Upper lobe of left lung (tissue), 4 donors: ENCODE measurements around the gene UGT1A10.

Source experiments
- POLR2A ChIP-seq, 4 donors: fragments of 450-650 bp; IDR thresholded peaks; one replicate each; pipeline ENCODE4 v1.5.1; 2016 to 2017; ENCODE audit warnings: antibody characterized with exemption in 4 of 4, mild to moderate bottlenecking in 2 of 4
- TF ChIP-seq, protein P1 (sequence below), 6 experiments: fragments of 450-650 bp in 4 of 6; fragments of 200-600 bp in 2 of 6; sonication (generic) in 2 of 6; IDR thresholded peaks; one replicate each; pipeline ENCODE4 v1.5.1; 2016 to 2019; ENCODE audit warnings: antibody characterized with exemption in 6 of 6

DNA sequence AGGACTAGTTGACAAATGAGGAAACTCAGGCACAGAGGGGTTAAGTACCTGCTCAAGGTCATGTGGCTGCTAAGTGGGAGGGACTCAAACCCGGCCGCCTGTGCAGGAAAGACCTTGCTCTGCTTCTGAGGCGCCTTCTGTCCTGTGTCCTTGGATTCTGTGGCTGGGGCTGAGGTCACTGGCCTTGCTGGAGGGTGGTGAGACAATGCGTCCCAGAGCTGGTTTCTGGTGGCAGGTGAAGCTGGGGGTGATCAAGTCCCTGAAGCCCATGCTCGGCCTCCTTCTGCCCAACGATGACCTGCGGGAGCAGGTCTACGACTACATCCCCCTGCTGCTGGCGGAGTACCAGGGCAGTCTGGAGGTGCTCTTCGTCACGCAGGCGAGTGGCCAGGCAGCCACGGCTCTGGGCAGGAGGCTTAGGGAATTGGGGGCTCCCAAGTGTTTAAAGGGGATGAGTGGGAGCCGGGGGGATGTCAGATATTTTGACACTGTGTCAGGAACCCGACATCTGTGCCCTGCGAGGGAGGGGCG lies 157.9 kb downstream of the UGT1A10 start:
- TF ChIP-seq, protein P1, sequence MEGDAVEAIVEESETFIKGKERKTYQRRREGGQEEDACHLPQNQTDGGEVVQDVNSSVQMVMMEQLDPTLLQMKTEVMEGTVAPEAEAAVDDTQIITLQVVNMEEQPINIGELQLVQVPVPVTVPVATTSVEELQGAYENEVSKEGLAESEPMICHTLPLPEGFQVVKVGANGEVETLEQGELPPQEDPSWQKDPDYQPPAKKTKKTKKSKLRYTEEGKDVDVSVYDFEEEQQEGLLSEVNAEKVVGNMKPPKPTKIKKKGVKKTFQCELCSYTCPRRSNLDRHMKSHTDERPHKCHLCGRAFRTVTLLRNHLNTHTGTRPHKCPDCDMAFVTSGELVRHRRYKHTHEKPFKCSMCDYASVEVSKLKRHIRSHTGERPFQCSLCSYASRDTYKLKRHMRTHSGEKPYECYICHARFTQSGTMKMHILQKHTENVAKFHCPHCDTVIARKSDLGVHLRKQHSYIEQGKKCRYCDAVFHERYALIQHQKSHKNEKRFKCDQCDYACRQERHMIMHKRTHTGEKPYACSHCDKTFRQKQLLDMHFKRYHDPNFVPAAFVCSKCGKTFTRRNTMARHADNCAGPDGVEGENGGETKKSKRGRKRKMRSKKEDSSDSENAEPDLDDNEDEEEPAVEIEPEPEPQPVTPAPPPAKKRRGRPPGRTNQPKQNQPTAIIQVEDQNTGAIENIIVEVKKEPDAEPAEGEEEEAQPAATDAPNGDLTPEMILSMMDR (IDR thresholded peaks at IDR 0.05) = no peak
- no peak for TF ChIP-seq POLR2A (IDR thresholded peaks at IDR 0.05)
